Activated T-helper 2 cell treated with anti-CD3 and anti-CD28 coated beads, Interferon-gamma antibody, Interleukin-2, Interleukin-4, amounts not matched to agents 10 μg/mL and 5 μg/mL and 100 μg/mL, durations not matched to agents 14 hours and 24 hours and 36 hours (primary cell): ENCODE results near the gene TFPT. TPM values are rescaled to one million over a fixed set of nuclear protein-coding genes. Genes with fewer than 3 reads are reported as not detected.

Experiments
- DNase-seq: peaks from one replicate; pipeline ENCODE4 v3.0.0; 2021; ENCODE audit warnings: low spot score
- H3K27ac Mint-ChIP-seq: one replicate; pipeline ENCODE4 v1.8.0; 2021; ENCODE audit warnings: mixed read lengths
- H3K27me3 Mint-ChIP-seq: one replicate; pipeline ENCODE4 v1.8.0; 2021; ENCODE audit warnings: low read depth, mixed read lengths
- H3K36me3 Mint-ChIP-seq: one replicate; pipeline ENCODE4 v1.8.0; 2021; ENCODE audit warnings: low read depth, mixed read lengths
- H3K4me1 Mint-ChIP-seq: one replicate; pipeline ENCODE4 v1.8.0; 2021; ENCODE audit warnings: low read depth, mixed read lengths
- H3K4me3 Mint-ChIP-seq: one replicate; pipeline ENCODE4 v1.8.0; 2021; ENCODE audit warnings: low read depth, mild to moderate bottlenecking, moderate library complexity, mixed read lengths
- H3K9me3 Mint-ChIP-seq: one replicate; pipeline ENCODE4 v1.8.0; 2021; ENCODE audit warnings: mixed read lengths
- intact Hi-C: fragments of 100-400 bp; cut with micrococcal nuclease; formaldehyde crosslinking; loops from one replicate; pipeline ENCODE4 v1.15.1; 2023
- total RNA-seq: library from RNA; stranded (reverse); gene quantifications from 2 replicates; pipeline ENCODE4 v1.2.3, GENCODE V29; 2022

Gene TFPT
- total RNA-seq, 1 donor from 2014 or later = 29.3 TPM

- Mint-ChIP-seq H3K36me3 (peaks cover 49% of the 10 kb centered on the region), H3K9me3 (no peaks in the 10 kb centered on the region), H3K4me3 (no peak overlapping the region), H3K27me3 (no peaks in the 10 kb centered on the region), H3K27ac (no peak overlapping the region), H3K4me1 (no peaks in the 10 kb centered on the region)
- DNase-seq = no peak
- intact Hi-C loops = no loop called here
These were observed 12.4 kb upstream of the TFPT start for GRCh38 chr19:54127688-54128440.

DNA sequence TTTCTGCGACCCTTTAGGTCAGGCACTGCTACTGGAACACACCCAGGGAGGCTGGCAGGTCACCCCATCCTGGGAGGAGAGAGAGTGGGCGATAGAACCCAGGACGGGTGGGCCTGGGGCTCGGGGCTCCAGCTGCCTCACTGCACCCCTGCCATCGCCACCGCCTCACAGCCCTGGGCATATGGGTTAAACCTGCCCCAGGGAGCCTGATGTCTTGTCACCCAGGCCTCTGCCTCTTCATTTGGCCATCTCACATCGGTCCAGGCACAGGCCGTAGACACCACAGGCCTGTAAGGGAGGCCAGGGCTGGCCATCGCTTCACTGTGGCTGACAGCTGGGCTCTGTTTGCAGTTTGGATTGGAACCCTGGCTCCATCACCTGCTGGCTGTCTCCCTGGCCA is 10.3 kb upstream of the TFPT start:
- Mint-ChIP-seq H3K9me3 (no peaks in the 10 kb centered on the region), H3K36me3 (peaks cover 59% of the 10 kb centered on the region), H3K27ac (no peak overlapping the region), H3K27me3 (no peaks in the 10 kb centered on the region), H3K4me3 (no peak overlapping the region), H3K4me1 (no peaks in the 10 kb centered on the region)
- DNase-seq = no peak
- intact Hi-C loops = no loop called here

GRCh38 chr19:54124393-54124792 is 8.9 kb upstream of the TFPT start:
- Mint-ChIP-seq H3K4me1 (no peaks in the 10 kb centered on the region), H3K9me3 (no peaks in the 10 kb centered on the region)
- intact Hi-C loops = no loop called here

DNA sequence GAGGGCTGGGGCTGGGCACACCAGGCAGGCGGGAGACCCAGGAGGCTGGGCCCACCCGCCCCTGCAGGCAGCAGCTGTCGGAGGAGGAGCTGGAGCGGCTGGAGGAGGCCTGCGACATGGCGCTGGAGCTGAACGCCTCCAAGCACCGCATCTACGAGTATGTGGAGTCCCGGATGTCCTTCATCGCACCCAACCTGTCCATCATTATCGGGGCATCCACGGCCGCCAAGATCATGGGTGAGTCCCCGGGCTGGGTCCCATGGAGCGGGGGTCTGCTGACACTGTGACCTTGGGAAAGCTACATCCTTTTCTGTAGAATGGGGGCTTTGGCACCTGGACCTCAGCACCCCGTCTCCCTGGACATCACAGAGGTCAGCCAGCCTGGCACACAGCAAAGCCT is 8.2 kb upstream of the TFPT start:
- no peak for DNase-seq
- H3K27ac Mint-ChIP-seq = no peak overlapping the region
- no peaks in the 10 kb centered on the region for H3K9me3 Mint-ChIP-seq
- H3K27me3 Mint-ChIP-seq = no peaks in the 10 kb centered on the region
- H3K4me1 Mint-ChIP-seq = no peaks in the 10 kb centered on the region
- intact Hi-C loops = no loop called here
- H3K36me3 Mint-ChIP-seq = peaks cover 64% of the 10 kb centered on the region
- H3K4me3 Mint-ChIP-seq = no peak overlapping the region

More at GRCh38 chr19:54124393-54124792, 8.9 kb upstream of the TFPT start:
- no peak for DNase-seq
- Mint-ChIP-seq H3K27me3 (no peaks in the 10 kb centered on the region), H3K36me3 (peaks cover 65% of the 10 kb centered on the region), H3K4me3 (no peak overlapping the region), H3K27ac (no peak overlapping the region)

DNA sequence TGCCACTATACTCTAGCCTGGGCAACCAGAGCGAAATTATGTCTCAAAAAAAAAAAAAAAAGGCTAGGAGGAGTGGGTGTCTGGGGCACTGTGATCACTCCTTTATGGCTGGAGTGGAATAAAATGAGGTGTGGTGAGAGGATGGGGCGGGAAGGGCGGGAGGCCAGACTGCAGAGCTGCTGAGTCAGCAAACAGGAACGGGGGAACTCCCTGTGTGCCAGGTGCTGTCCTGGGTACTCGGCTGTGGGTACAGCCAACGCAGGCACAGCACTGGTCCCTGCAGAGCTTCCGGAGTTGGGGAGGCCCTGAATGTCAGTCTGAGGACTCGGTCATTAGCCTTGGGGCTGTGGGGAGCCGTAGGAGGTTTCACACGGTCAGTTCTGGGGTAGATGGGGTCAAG is 5.8 kb upstream of the TFPT start:
- intact Hi-C loops = no loop called here
- no peaks in the 10 kb centered on the region for H3K9me3 Mint-ChIP-seq
- no peak overlapping the region for H3K4me3 Mint-ChIP-seq
- H3K27ac Mint-ChIP-seq = no peak overlapping the region
- H3K27me3 Mint-ChIP-seq = no peaks in the 10 kb centered on the region
- H3K4me1 Mint-ChIP-seq = peaks cover 7% of the 10 kb centered on the region
- peaks cover 57% of the 10 kb centered on the region for H3K36me3 Mint-ChIP-seq
- no peak for DNase-seq

- no peaks in the 10 kb centered on the region for H3K27me3 Mint-ChIP-seq
- peak overlapping the region; percentile 92 for H3K27ac Mint-ChIP-seq
- H3K4me1 Mint-ChIP-seq = peaks cover 21% of the 10 kb centered on the region
- peak; percentile 59 for DNase-seq
- H3K4me3 Mint-ChIP-seq = peak overlapping the region; percentile 97
- H3K36me3 Mint-ChIP-seq = peaks cover 52% of the 10 kb centered on the region
- intact Hi-C loops = loop anchor here (1.0 kb wide), 3 partner anchors 12 to 45 kb away; partner anchors contain the start of genes CNOT3, LENG1 and NDUFA3
- no peaks in the 10 kb centered on the region for H3K9me3 Mint-ChIP-seq
These were observed 933 bp downstream of the TFPT start for GRCh38 chr19:54114340-54115108.

DNA sequence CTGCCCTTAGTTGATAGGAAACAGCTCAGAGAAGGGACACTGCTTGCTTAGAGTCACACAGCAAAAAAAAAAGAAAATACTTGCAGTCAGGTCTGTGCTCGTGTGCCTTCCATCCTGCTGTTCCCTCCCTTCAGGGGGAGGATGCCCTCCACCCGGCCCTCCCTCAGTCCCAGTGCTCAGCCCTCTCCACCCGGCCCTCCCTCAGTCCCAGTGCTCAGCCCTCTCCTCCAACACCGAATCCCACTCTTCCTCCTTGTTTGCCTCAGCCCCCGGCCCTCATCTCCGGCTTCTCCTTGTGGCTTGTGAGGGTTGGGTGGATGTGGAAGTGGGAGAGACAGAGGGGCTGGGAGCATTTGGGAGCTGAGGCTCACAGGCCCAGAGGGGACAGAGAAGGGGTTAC is 5.8 kb downstream of the TFPT start:
- H3K27me3 Mint-ChIP-seq = no peaks in the 10 kb centered on the region
- H3K36me3 Mint-ChIP-seq = peaks cover 72% of the 10 kb centered on the region
- intact Hi-C loops = no loop called here
- H3K9me3 Mint-ChIP-seq = no peaks in the 10 kb centered on the region
- H3K4me1 Mint-ChIP-seq = peaks cover 12% of the 10 kb centered on the region
- H3K4me3 Mint-ChIP-seq = no peak overlapping the region
- no peak for DNase-seq
- H3K27ac Mint-ChIP-seq = no peak overlapping the region

GRCh38 chr19:54108496-54108895 is 7.0 kb downstream of the TFPT start:
- intact Hi-C loops = no loop called here
- Mint-ChIP-seq H3K4me1 (peaks cover 4% of the 10 kb centered on the region), H3K36me3 (peaks cover 63% of the 10 kb centered on the region)

DNA sequence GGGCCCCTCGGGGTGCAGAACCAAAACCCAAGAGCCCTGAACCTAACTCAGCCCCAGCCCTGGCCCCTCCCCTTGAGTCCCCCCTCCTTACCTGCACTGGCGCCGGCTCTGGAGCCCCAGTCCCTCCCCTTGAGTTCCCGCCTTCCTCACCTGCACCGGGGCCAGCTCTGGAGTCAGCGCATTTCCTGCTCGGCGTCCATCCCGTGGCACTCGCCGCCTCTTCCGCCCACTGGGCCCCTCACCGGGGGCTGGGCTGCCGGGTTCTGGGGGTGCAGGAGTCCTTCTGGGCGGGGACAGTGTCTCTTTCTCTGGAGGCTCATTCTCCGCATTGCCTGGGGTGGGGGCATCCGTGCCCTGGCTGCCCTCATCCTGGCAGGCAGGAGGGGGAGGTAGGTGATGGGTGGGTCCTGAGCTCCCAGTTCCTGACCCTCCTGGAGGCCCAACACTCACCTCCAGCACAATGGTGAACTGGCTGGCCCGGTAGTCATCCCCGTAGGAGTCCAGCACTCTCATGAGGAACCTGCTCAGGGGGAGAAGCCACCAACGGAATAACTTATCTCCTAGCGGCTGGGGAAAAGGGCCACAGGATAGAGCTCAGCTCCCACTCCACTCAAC is 7.5 kb downstream of the TFPT start:
- Mint-ChIP-seq H3K4me1 (peaks cover 3% of the 10 kb centered on the region), H3K9me3 (no peaks in the 10 kb centered on the region), H3K36me3 (peaks cover 57% of the 10 kb centered on the region), H3K4me3 (no peak overlapping the region), H3K27me3 (no peaks in the 10 kb centered on the region), H3K27ac (no peak overlapping the region)
- DNase-seq = no peak
- intact Hi-C loops = no loop called here

More at GRCh38 chr19:54108496-54108895, 7.0 kb downstream of the TFPT start:
- DNase-seq = no peak
- Mint-ChIP-seq H3K4me3 (no peak overlapping the region), H3K9me3 (no peaks in the 10 kb centered on the region), H3K27ac (no peak overlapping the region), H3K27me3 (no peaks in the 10 kb centered on the region)

- Mint-ChIP-seq H3K27ac (no peak overlapping the region), H3K36me3 (peaks cover 53% of the 10 kb centered on the region)
These were observed 8.7 kb downstream of the TFPT start for GRCh38 chr19:54106716-54107115.

DNA sequence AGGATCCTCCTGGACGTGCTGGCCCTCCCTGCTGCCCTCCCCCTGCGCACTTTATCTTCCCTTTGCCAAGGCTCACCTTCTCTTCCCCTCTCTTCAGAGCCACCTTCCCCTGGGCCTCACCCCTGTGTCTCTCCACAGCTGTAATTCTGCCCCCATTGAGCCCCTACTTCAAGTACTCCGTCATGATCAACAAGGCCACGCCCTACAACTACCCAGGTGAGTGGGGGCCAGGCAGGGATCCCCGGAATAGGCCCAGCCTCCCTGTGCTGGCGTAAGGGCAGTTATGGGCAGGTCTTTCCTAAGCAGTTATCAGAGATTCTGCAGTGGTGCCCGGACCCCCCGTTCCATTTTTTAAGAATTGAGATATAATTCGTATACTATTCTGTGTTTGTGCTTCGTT is 9.7 kb downstream of the TFPT start:
- Mint-ChIP-seq H3K4me3 (peak overlapping the region; percentile 15), H3K27me3 (no peaks in the 10 kb centered on the region), H3K9me3 (no peaks in the 10 kb centered on the region), H3K27ac (no peak overlapping the region), H3K36me3 (peaks cover 50% of the 10 kb centered on the region), H3K4me1 (peaks cover 8% of the 10 kb centered on the region)
- DNase-seq = no peak
- intact Hi-C loops = no loop called here

More at GRCh38 chr19:54106716-54107115, 8.7 kb downstream of the TFPT start:
- H3K9me3 Mint-ChIP-seq = no peaks in the 10 kb centered on the region
- no peaks in the 10 kb centered on the region for H3K27me3 Mint-ChIP-seq
- intact Hi-C loops = no loop called here
- peaks cover 8% of the 10 kb centered on the region for H3K4me1 Mint-ChIP-seq
- no peak for DNase-seq
- H3K4me3 Mint-ChIP-seq = no peak overlapping the region

DNA sequence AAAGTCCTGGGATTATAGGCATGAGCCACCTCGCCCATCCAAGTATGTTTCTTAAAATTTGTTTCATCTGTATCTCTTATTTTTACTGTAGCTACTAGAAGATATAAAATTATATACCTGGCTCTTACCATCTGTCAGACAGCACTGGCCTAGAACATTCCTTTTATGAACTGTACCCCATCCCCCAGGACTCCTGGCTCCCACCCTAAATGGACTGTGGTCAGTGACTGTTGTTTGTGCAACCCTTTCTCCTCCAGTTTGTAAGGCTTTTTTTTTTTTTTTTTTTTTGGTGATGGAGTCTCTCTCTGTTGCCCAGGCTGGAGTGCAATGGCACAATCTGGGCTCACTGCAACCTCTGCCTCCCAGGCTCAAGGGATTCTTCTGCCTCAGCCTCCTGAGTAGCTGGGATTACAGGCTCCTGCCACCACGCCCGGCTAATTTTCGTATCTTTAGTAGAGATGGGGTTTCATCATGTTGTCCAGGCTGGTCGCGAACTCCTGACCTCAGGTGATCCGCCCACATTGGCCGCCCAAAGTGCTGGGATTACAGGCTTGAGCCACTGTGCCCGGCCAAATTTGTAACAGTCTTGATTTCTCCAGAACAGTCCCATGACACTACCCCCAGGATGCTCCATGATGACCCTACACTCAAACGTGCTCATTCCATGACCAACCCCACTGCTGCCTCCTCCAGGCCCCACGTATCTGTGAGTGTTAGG is 10.3 kb downstream of the TFPT start:
- intact Hi-C loops = loop anchor here (5.0 kb wide), 2 partner anchors 238 to 357 kb away; partner anchors contain the start of genes LENG9 and MYADM
- peaks cover 8% of the 10 kb centered on the region for H3K4me1 Mint-ChIP-seq
- H3K27ac Mint-ChIP-seq = no peak overlapping the region
- no peaks in the 10 kb centered on the region for H3K9me3 Mint-ChIP-seq
- H3K4me3 Mint-ChIP-seq = peak overlapping the region; percentile 33
- peaks cover 44% of the 10 kb centered on the region for H3K36me3 Mint-ChIP-seq
- no peaks in the 10 kb centered on the region for H3K27me3 Mint-ChIP-seq
- no peak for DNase-seq
